HEK293T (cell line): ENCODE measurements around the gene FAM20B.

Source experiments
- ARNT ChIP-seq: fragments of 450-650 bp; IDR thresholded peaks from 2 replicates; pipeline ENCODE4 v1.6.1; 2017; ENCODE audit warnings: mild to moderate bottlenecking
- BHLHE40 ChIP-seq: fragments of 450-650 bp; IDR thresholded peaks from 2 replicates; pipeline ENCODE4 v1.6.1; 2016; ENCODE audit warnings: mild to moderate bottlenecking, moderate library complexity, borderline replicate concordance
- CTBP1 ChIP-seq: fragments of 450-650 bp; IDR thresholded peaks from 2 replicates; pipeline ENCODE4 v1.6.1; 2016; ENCODE audit warnings: borderline replicate concordance
- FOXA1 ChIP-seq: fragments of 450-650 bp; IDR thresholded peaks from 2 replicates; pipeline ENCODE4 v1.6.1; 2016; ENCODE audit warnings: mild to moderate bottlenecking
- FOXK2 ChIP-seq: fragments of 450-650 bp; IDR thresholded peaks from 2 replicates; pipeline ENCODE4 v1.6.1; 2016; ENCODE audit warnings: mild to moderate bottlenecking
- FOXM1 ChIP-seq: fragments of 450-650 bp; IDR thresholded peaks from 2 replicates; pipeline ENCODE4 v1.6.1; 2017; ENCODE audit warnings: mild to moderate bottlenecking, borderline replicate concordance
- NFRKB ChIP-seq: fragments of 450-650 bp; IDR thresholded peaks from 2 replicates; pipeline ENCODE4 v1.6.1; 2016; ENCODE audit warnings: mild to moderate bottlenecking, moderate library complexity
- SP1 ChIP-seq: fragments of 450-650 bp; IDR thresholded peaks from 2 replicates; pipeline ENCODE4 v1.6.1; 2017
- SUZ12 ChIP-seq: fragments of 450-650 bp; IDR thresholded peaks from 2 replicates; pipeline ENCODE4 v1.6.1; 2016; ENCODE audit warnings: mild to moderate bottlenecking
- TARDBP ChIP-seq: fragments of 450-650 bp; IDR thresholded peaks from 2 replicates; pipeline ENCODE4 v1.6.1; 2016
- ZNF384 ChIP-seq: fragments of 450-650 bp; IDR thresholded peaks from 2 replicates; pipeline ENCODE4 v1.6.1; 2016

GRCh38 chr1:179042700-179043099 lies 17.0 kb downstream of the FAM20B start:
- TF ChIP-seq FOXA1 (no peak), SP1 (no peak), CTBP1 (no peak), ZNF384 (no peak), ARNT (no peak), TARDBP (no peak), SUZ12 (no peak), NFRKB (no peak), FOXK2 (no peak), BHLHE40 (no peak), FOXM1 (no peak)
